NT2/D1 (cell line): ENCODE results near the gene ASB6.

Source experiments
- YY1 ChIP-seq: IDR thresholded peaks from 2 replicates; pipeline ENCODE4 v1.6.1; 2011; ENCODE audit not compliant: insufficient read length, insufficient read depth
- ZNF274 ChIP-seq: IDR thresholded peaks from 2 replicates; pipeline ENCODE4 v1.6.1; 2011; ENCODE audit warnings: mild to moderate bottlenecking, low read depth, low read length

- TF ChIP-seq YY1 (no peak), ZNF274 (no peak)
Observed at GRCh38 chr9:129677456-129677855, 35.5 kb upstream of the ASB6 start.
